ENCODE results near the gene UBE2L3. TPM values are rescaled to one million over a fixed set of nuclear protein-coding genes. Genes with fewer than 3 reads are reported as not detected.
"Not testable (repeated sequence)": the region's sequence is repeated elsewhere in the genome, so short reads cannot be mapped to it uniquely, and the experiment has no call there.

UBE2L3 gene
- total RNA-seq, 1 donor from 2014 or later, result 40.8 TPM

DNA sequence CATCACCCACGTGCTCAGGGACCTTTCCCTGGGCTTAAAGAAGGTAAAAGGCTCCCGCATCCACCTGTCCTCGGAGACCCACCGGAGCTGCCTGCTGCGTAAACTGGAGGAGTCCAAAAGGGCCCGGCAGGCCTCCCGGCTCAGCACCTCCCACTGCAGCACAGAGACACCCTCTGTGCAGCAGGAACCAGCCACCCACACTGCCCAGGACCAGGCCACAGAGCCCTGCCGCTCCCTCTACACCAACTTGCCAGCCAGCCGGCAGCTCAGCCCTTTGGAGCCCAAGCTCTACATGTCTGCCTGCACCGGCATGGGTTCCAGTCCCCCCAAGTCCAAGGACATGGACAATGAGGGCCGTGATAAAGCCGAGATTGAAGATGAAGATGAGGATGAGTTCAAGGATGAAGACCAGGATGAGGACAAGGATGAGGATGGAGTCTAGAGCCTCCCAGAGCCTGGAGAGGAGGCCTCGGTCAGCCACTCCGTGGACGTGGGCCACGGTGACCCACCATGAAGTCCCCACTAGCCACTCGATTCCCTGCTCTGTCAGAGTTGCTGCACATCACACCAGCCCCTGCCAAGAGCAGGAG is 69.2 kb downstream of the UBE2L3 start:
- ATAC-seq (no peak), DNase-seq (ENCODE audit: low spot score) (no peak)
- intact Hi-C loops (cut with DNase I), result no loop called here

- ATAC-seq; DNase-seq (ENCODE audit: low spot score); intact Hi-C loops (cut with DNase I): not testable (repeated sequence)
Observed at GRCh38 chr22:21637450-21637849, 69.9 kb downstream of the UBE2L3 start.

- intact Hi-C loops (cut with DNase I), result no loop called here
- DNase-seq (ENCODE audit: low spot score) (no peak), ATAC-seq (no peak)
Observed at GRCh38 chr22:21639359-21639758, 71.8 kb downstream of the UBE2L3 start.

GRCh38 chr22:21640810-21641209 is 73.3 kb downstream of the UBE2L3 start:
- intact Hi-C loops (cut with DNase I), result no loop called here
- ATAC-seq (no peak), DNase-seq (ENCODE audit: low spot score) (no peak)

DNA sequence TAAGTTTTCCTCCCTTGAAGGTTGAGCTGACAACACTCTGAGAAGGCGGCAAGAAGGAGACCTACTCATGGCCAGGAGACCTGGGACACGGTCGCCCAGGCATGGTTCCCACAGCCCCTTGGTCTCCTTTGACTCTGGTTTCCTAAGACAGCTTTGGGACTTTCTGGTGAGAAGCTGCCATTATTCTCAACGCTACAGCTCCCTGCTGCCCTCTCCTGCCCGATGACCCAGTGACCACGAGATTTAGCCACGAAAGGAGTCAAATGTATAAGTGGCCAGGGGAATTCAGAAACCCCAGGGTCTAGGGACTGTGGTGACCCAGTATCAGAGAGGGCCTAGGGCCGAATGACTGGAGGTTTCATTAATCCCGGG is 73.9 kb downstream of the UBE2L3 start:
- no peak for DNase-seq (ENCODE audit: low spot score)
- intact Hi-C loops (cut with DNase I), result no loop called here
- peak; percentile 43 for ATAC-seq

DNA sequence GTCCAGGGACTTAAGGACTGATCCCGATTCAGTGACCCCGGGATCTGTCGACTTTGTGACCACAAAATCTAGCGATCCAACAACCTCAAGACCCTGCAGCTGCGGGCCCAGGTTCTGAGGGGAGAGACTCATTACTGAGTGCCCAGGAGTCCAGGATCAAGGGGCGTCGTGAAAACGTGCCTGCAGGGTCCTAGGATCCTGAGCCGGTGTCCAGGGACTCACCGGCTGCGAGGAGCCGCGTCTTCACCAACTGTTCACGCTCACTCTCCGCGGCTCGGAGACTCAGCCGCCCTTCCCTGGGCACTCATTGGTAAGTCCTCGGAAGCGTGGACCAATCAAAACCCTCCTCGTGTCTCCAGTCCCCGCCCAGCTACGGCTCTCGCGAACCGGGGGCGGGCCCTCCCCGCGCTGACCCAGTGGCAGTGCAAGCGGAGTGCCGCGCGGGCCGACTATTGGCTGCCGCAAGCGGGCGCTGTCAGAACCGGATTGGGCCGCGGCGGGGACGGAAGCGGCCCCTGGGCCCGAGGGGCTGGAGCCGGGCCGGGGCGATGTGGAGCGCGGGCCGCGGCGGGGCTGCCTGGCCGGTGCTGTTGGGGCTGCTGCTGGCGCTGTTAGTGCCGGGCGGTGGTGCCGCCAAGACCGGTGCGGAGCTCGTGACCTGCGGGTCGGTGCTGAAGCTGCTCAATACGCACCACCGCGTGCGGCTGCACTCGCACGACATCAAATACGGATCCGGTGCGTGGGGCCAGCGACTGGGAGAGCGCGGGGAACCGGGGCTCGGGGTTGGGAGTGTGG is 74.5 kb downstream of the UBE2L3 start, which contains the start of gene SDF2L1:
Gene SDF2L1 (plus strand): TSS at position 514 of the 795 bp plus-strand sequence. CDS start 35 bp downstream, at position 549.
- ATAC-seq, result peak; percentile 100
- DNase-seq (ENCODE audit: low spot score), result peak; percentile 98
- intact Hi-C loops (cut with DNase I), result no loop called here

DNA sequence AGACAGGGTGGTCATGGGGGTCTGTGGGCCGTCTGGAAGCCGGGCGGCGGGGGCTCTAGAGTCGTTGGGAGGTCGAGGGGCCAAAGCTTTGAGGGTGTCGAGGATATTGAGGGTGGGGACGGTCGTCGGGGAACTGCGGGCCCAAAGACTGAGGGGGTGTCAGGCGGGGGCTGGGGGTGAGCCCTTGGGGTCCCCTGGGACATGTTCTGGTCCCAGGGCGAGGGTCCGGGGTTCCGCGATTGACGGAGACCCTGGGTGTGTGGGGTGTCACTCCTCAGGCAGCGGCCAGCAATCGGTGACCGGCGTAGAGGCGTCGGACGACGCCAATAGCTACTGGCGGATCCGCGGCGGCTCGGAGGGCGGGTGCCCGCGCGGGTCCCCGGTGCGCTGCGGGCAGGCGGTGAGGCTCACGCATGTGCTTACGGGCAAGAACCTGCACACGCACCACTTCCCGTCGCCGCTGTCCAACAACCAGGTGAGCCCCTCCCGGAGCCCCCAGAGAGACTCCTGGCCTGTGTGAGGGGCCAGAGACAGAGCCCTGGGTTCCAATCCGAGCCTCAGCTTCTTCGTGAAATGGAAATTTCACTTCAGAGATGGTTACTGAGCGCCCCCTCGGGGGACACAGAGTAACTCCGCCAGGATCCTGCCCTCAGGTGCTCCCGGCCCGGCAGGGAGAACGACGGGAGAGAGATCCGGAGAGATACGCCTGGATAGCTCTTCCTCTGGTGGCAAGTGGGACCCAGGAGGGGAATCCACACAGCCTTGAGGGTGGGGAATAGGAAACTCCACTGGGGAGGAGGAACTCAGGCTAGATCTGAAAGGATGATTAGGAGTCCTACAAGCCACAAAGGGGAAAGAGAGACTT is 75.3 kb downstream of the UBE2L3 start:
- DNase-seq (ENCODE audit: low spot score), result peak; percentile 71
- intact Hi-C loops (cut with DNase I), result no loop called here
- ATAC-seq, result no peak

- intact Hi-C loops (cut with DNase I), result no loop called here
- ATAC-seq, result no peak
Observed at GRCh38 chr22:21643533-21644357, 76.2 kb downstream of the UBE2L3 start.

GRCh38 chr22:21645513-21645912 is 78.0 kb downstream of the UBE2L3 start:
- ATAC-seq; DNase-seq (ENCODE audit: low spot score); intact Hi-C loops (cut with DNase I): not testable (repeated sequence)

More at GRCh38 chr22:21643533-21644357, 76.2 kb downstream of the UBE2L3 start:
- no peak for DNase-seq (ENCODE audit: low spot score)

- intact Hi-C loops (cut with DNase I), result loop anchor here (1.0 kb wide), 1 partner anchor 33 kb away; no protein-coding TSS in a partner anchor
- DNase-seq (ENCODE audit: low spot score) (peak; percentile 87), ATAC-seq (peak; percentile 39)
Observed at GRCh38 chr22:21646608-21647590, 79.4 kb downstream of the UBE2L3 start.

DNA sequence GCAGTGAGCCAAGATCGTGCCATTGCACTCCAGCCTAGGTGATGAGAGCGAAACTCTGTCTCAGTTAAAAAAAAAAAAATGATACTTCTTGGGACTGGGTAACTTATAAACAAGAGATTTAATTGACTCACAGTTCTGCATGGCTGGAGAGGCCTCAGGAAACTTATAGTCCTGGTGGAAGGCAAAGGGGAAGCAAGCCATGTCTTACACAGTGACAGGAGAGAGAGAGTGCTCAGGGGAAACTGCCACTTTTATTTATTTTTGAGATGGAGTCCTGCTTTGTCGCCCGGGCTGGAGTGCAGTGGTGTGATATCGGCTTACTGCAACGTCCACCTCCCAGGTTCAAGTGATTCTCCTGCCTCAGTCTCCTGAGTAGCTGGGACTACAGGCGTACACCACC is 82.8 kb downstream of the UBE2L3 start:
- ATAC-seq (no peak), DNase-seq (ENCODE audit: low spot score) (no peak)
- intact Hi-C loops (cut with DNase I), result loop anchor here (10.0 kb wide), 1 partner anchor 1555 kb away; no protein-coding TSS in a partner anchor

- intact Hi-C loops (cut with DNase I), result loop anchor here (10.0 kb wide), 1 partner anchor 1554 kb away; no protein-coding TSS in a partner anchor
- DNase-seq (ENCODE audit: low spot score) (no peak), ATAC-seq (no peak)
Observed at GRCh38 chr22:21650823-21651520, 83.5 kb downstream of the UBE2L3 start.

GRCh38 chr22:21651521-21652009 is 84.1 kb downstream of the UBE2L3 start:
- DNase-seq (ENCODE audit: low spot score), result peak; percentile 63
- ATAC-seq, result peak; percentile 17
- intact Hi-C loops (cut with DNase I), result loop anchor here (10.0 kb wide), 1 partner anchor 1553 kb away; no protein-coding TSS in a partner anchor

DNA sequence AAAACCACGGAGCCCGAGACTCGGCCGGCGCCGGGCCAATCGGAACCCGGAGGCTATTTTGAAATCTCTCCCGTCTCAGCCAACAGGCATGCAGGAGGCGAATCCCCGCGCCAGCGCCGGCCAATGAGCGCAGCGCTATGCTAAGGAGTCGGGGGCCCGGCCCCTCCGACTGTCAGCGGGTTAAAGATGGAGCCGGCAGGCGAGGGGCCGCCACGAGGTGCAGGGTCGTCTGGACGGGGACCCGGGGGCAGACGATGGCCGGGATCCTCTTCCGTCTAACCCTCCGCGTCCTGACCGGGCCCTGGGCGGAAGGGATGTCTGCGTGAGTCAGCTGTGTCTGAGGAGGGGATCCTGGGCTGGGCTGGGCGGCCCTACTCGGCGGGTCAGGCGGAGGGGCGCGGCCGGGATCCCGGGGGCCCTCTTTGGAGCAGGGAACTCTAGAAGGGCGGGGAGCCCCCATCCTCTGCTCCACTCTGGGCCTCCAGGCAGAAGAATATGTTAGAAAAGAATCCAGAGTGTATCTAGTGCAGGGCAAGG is 84.6 kb downstream of the UBE2L3 start:
- DNase-seq (ENCODE audit: low spot score) (peak; percentile 92), ATAC-seq (peak; percentile 95)
- intact Hi-C loops (cut with DNase I), result loop anchor here (10.0 kb wide), 1 partner anchor 1553 kb away; no protein-coding TSS in a partner anchor

- intact Hi-C loops (cut with DNase I), result loop anchor here (10.0 kb wide), 1 partner anchor 1552 kb away; no protein-coding TSS in a partner anchor
- ATAC-seq, result no peak
Observed at GRCh38 chr22:21652547-21653545, 85.3 kb downstream of the UBE2L3 start.

More at GRCh38 chr22:21652547-21653545, 85.3 kb downstream of the UBE2L3 start:
- DNase-seq (ENCODE audit: low spot score), result no peak

Measured in sciatic nerve (tissue), 2 donors.